Trophoblast cell (in vitro differentiated cells and primary cell): ENCODE data around the gene NR5A2.

Experiments used
- DNase-seq, 2 donors: peaks; one replicate each; pipeline ENCODE4 v3.0.0-alpha.2; 2016
- H2AFZ ChIP-seq: 2 replicates; pipeline ENCODE4 v1.6.1; 2013; ENCODE audit warnings: low read length, moderate library complexity, mild to moderate bottlenecking; ENCODE audit not compliant: insufficient read depth, poor library complexity
- H2AK5ac ChIP-seq: 2 replicates; pipeline ENCODE4 v1.6.1; 2013; ENCODE audit warnings: mild to moderate bottlenecking, low read length
- H2BK120ac ChIP-seq: 2 replicates; pipeline ENCODE4 v1.6.1; 2013; ENCODE audit warnings: low read length, mild to moderate bottlenecking, moderate library complexity; ENCODE audit not compliant: insufficient read depth, poor library complexity
- H2BK12ac ChIP-seq: 2 replicates; pipeline ENCODE4 v1.6.1; 2013; ENCODE audit warnings: mild to moderate bottlenecking, low read length, moderate library complexity
- H2BK5ac ChIP-seq: 2 replicates; pipeline ENCODE4 v1.6.1; 2013; ENCODE audit warnings: low read length, low read depth, moderate library complexity, mild to moderate bottlenecking; ENCODE audit not compliant: poor library complexity
- H3K14ac ChIP-seq: 2 replicates; pipeline ENCODE4 v1.6.1; 2013; ENCODE audit warnings: mild to moderate bottlenecking, low read length
- H3K18ac ChIP-seq: 2 replicates; pipeline ENCODE4 v1.6.1; 2013; ENCODE audit warnings: mild to moderate bottlenecking, low read length
- H3K23ac ChIP-seq: 2 replicates; pipeline ENCODE4 v1.6.1; 2013; ENCODE audit warnings: low read length
- H3K27ac ChIP-seq: 2 replicates; pipeline ENCODE4 v1.5.1; 2013; ENCODE audit warnings: low read depth, mild to moderate bottlenecking, inconsistent platforms, low read length, moderate library complexity
- H3K27me3 ChIP-seq: 2 replicates; pipeline ENCODE4 v1.6.1; 2013; ENCODE audit warnings: inconsistent platforms, mild to moderate bottlenecking, low read length, moderate library complexity; ENCODE audit not compliant: insufficient read depth
- H3K36me3 ChIP-seq, 2 experiments: 1 replicate in 1 of 2; 2 replicates in 1 of 2; pipeline ENCODE4 v1.6.1; 2013; ENCODE audit warnings: low read length in 2 of 2, mild to moderate bottlenecking in 2 of 2, moderate library complexity in 1 of 2; ENCODE audit not compliant: insufficient read depth in 2 of 2, control insufficient read depth in 1 of 2
- H3K4ac ChIP-seq: 2 replicates; pipeline ENCODE4 v1.6.1; 2013; ENCODE audit warnings: low read depth, mild to moderate bottlenecking, low read length, moderate library complexity
- H3K4me1 ChIP-seq, 2 experiments: 1 replicate in 1 of 2; 2 replicates in 1 of 2; pipeline ENCODE4 v1.6.1; 2013; ENCODE audit warnings: low read length in 2 of 2, mild to moderate bottlenecking in 2 of 2, moderate library complexity in 1 of 2; ENCODE audit not compliant: insufficient read depth in 2 of 2, control insufficient read depth in 1 of 2
- H3K4me2 ChIP-seq: 2 replicates; pipeline ENCODE4 v1.6.1; 2013; ENCODE audit warnings: inconsistent platforms, mild to moderate bottlenecking, low read length, moderate library complexity
- H3K4me3 ChIP-seq: 2 replicates; pipeline ENCODE4 v1.5.1; 2013; ENCODE audit warnings: mild to moderate bottlenecking, low read depth, low read length, inconsistent platforms
- H3K79me1 ChIP-seq: one replicate; pipeline ENCODE4 v1.6.1; 2013; ENCODE audit warnings: low read length
- H3K79me2 ChIP-seq: 2 replicates; pipeline ENCODE4 v1.6.1; 2013; ENCODE audit warnings: low read length, mild to moderate bottlenecking; ENCODE audit not compliant: control insufficient read depth, insufficient read depth, poor library complexity
- H3K9ac ChIP-seq: 2 replicates; pipeline ENCODE4 v1.6.1; 2013; ENCODE audit warnings: mild to moderate bottlenecking, low read length
- H3K9me3 ChIP-seq: 2 replicates; pipeline ENCODE4 v1.6.1; 2013; ENCODE audit warnings: low read depth, mild to moderate bottlenecking, control low read depth, inconsistent platforms, low read length; ENCODE audit not compliant: insufficient read depth
- H4K12ac ChIP-seq: 2 replicates; pipeline ENCODE4 v1.6.1; 2013; ENCODE audit warnings: low read depth, mild to moderate bottlenecking, low read length, moderate library complexity
- H4K8ac ChIP-seq: 2 replicates; pipeline ENCODE4 v1.6.1; 2013; ENCODE audit warnings: low read depth, mild to moderate bottlenecking, low read length, moderate library complexity
- H4K91ac ChIP-seq: one replicate; pipeline ENCODE4 v1.6.1; 2013; ENCODE audit warnings: low read depth, mild to moderate bottlenecking, low read length, moderate library complexity
- whole genome bisulfite sequencing: extraction: QIAGEN DNeasy Blood & Tissue Kit; methylation state at CpG from one replicate; pipeline ENCODE4 v1.1.7; 2013; ENCODE audit warnings: missing lambda C conversion rate; ENCODE audit not compliant: insufficient read length, insufficient coverage; ENCODE audit errors: extremely low coverage; 5-methylcytosine and 5-hydroxymethylcytosine counted together

The NR5A2 gene

DNA sequence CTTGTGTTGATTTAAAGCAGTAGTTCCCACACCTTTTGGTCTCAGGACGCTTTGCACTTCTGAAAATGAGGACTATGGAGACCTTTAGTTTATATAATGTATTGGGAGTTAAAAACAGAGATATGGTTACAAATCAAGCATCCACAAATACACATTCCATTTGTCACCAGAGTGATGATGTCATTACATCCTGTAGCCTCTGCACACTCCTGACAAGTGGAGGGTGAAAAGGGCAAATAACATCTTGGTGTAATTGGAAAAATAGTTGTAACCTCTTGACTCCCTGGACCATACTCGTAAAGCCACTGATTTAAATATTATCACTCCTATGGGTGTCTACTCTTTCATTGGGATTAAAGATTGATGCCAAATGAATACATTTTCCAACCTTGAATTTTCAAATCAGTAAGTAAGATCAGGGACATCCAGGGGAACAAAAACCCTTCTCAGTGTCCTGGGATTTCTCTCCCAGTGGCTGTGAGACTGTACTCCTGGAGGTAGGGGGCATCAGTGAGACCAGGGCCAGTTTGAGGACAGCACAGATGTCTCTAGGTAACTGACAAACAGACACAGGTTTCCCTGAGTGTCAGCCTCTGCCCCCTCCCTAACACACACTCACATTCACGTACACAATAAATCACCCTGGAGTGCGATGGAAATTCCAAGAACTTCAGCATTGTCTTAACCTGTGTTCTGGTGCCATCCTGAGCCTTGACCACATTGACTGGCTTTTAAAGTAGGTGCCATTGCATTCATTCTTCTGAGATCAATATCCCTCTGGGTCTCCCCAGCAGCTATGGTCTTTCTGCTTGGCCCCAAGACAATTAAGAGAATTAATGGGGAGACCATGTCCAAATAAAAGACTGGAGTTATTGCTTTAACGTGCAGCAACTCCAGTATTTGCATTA is 63.0 kb downstream of the NR5A2 start:
- DNase-seq, result no peak
- Histone ChIP-seq H3K79me2 (no peaks in the 10 kb centered on the region), H3K4me3 (no peak overlapping the region), H3K9ac (no peak overlapping the region), H3K27me3 (no peaks in the 10 kb centered on the region), H3K4me2 (no peak overlapping the region), H2BK12ac (no peak overlapping the region), H3K14ac (no peak overlapping the region), H2AK5ac (no peak overlapping the region), H3K23ac (no peak overlapping the region), H3K18ac (no peak overlapping the region), H3K4ac (no peak overlapping the region), H2AFZ (no peak overlapping the region), H2BK5ac (no peak overlapping the region), H4K12ac (no peak overlapping the region), H4K91ac (no peak overlapping the region), H3K4me1 (no peaks in the 10 kb centered on the region), H2BK120ac (no peak overlapping the region), H3K36me3 (no peaks in the 10 kb centered on the region), H4K8ac (no peak overlapping the region), H3K79me1 (no peaks in the 10 kb centered on the region), H3K27ac (no peak overlapping the region), H3K9me3 (no peaks in the 10 kb centered on the region)
- WGBS, result no CpG with 5 or more reads among the region's 5 CpGs

DNA sequence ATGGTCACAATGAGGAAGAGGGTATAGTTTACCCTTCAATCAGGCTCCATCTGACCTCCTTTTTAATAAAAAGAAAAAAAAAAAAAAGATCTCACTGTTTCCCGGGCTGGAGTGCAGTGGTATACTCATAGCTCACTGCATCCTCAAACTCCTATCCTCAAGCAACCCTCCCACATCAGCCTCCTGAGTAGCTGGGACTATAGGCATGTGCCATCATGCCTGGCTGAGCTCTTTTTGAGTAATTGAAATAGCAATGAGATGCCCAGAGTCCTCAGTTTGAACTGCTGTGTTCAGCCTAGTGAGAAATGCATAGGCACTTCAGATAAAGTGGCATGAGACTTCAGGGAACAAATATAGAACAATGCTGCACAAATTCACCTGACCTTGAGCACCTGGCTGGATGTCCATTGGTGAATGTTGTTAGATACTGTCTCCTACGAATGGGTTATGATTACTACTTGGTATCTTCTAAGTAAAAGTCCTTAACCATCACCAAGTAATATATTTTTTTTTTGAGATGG is 67.6 kb downstream of the NR5A2 start:
- no CpG with 5 or more reads among the region's 2 CpGs for WGBS
- H3K14ac ChIP-seq, result no peak overlapping the region

DNA sequence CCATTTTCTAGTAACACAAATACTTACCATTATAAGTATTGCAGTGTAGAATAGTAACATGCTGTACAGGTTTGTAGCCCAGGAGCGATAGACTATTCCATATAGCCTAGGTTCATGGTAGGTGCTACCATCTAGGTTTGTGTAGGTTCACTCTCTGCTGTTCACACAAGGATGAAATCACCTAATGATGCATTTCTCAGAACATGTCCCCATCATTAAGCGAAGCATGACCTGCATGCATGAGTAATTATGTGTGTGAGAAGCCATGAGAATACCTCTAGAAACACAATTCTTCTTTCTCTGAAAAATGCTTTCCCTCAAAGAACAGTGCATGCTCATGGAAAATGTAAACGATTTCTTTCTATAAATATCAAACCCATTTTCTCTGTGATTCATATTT is 69.3 kb downstream of the NR5A2 start:
- no CpG with 5 or more reads among the region's 3 CpGs for WGBS
- Histone ChIP-seq H3K23ac (no peak overlapping the region), H2BK12ac (no peak overlapping the region), H2AK5ac (no peak overlapping the region), H4K8ac (no peak overlapping the region), H3K4me3 (no peak overlapping the region), H3K9ac (no peak overlapping the region), H2BK120ac (no peak overlapping the region), H3K14ac (no peak overlapping the region), H3K4me2 (no peak overlapping the region), H2BK5ac (no peak overlapping the region), H4K91ac (no peak overlapping the region), H3K27ac (no peak overlapping the region), H3K4ac (no peak overlapping the region), H2AFZ (no peak overlapping the region), H3K4me1 (no peaks in the 10 kb centered on the region), H3K36me3 (no peaks in the 10 kb centered on the region), H4K12ac (no peak overlapping the region), H3K27me3 (no peaks in the 10 kb centered on the region), H3K79me2 (no peaks in the 10 kb centered on the region), H3K9me3 (no peaks in the 10 kb centered on the region), H3K79me1 (no peaks in the 10 kb centered on the region), H3K18ac (no peak overlapping the region)
- peak in 1 of 2 donors; percentile 16 for DNase-seq

More for the DNA sequence above, 67.6 kb downstream of the NR5A2 start:
- no peak overlapping the region for H2BK12ac ChIP-seq
- H3K18ac ChIP-seq, result no peak overlapping the region
- H3K27ac ChIP-seq, result no peak overlapping the region
- no peak overlapping the region for H4K91ac ChIP-seq
- H3K4me1 ChIP-seq, result no peaks in the 10 kb centered on the region
- H3K4me2 ChIP-seq, result no peak overlapping the region
- no peak overlapping the region for H2BK120ac ChIP-seq
- H2AK5ac ChIP-seq, result no peak overlapping the region
- no peaks in the 10 kb centered on the region for H3K79me1 ChIP-seq
- H3K27me3 ChIP-seq, result no peaks in the 10 kb centered on the region
- H4K8ac ChIP-seq, result no peak overlapping the region
- DNase-seq, result no peak
- no peak overlapping the region for H3K23ac ChIP-seq
- H4K12ac ChIP-seq, result no peak overlapping the region
- no peaks in the 10 kb centered on the region for H3K36me3 ChIP-seq
- no peak overlapping the region for H2AFZ ChIP-seq
- H2BK5ac ChIP-seq, result no peak overlapping the region
- H3K4ac ChIP-seq, result no peak overlapping the region
- no peak overlapping the region for H3K4me3 ChIP-seq
- H3K9ac ChIP-seq, result no peak overlapping the region
- no peaks in the 10 kb centered on the region for H3K9me3 ChIP-seq
- no peaks in the 10 kb centered on the region for H3K79me2 ChIP-seq

DNA sequence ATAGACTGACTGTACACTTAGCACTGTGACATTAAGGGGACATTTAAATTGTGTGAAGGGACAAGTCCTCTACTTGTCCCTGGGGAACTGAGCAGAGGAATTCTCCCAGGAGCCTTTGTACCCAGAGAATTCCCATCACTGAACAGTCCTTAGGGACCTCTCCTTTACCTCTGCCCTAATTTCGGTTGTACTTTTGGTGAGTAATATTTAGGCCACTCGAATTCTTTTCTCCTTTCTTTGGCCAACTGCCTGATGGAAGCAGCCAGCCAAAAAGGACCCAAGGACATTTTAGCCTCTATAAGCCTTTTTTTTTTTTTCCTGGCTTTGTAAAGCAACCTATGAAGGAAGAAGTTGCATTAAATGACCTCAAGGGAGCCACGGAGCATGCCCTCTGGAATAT is 71.5 kb downstream of the NR5A2 start:
- Histone ChIP-seq H4K91ac (no peak overlapping the region), H2BK120ac (no peak overlapping the region), H3K23ac (no peak overlapping the region), H3K79me2 (no peaks in the 10 kb centered on the region), H3K9me3 (no peaks in the 10 kb centered on the region), H3K18ac (no peak overlapping the region), H3K4ac (no peak overlapping the region), H3K4me2 (no peak overlapping the region), H3K79me1 (no peaks in the 10 kb centered on the region), H3K4me1 (no peaks in the 10 kb centered on the region), H3K36me3 (no peaks in the 10 kb centered on the region), H3K27me3 (no peaks in the 10 kb centered on the region), H3K4me3 (no peak overlapping the region), H2AK5ac (no peak overlapping the region), H2BK5ac (no peak overlapping the region), H4K12ac (no peak overlapping the region), H2BK12ac (no peak overlapping the region), H4K8ac (no peak overlapping the region), H3K27ac (no peak overlapping the region), H3K9ac (no peak overlapping the region), H2AFZ (no peak overlapping the region), H3K14ac (no peak overlapping the region)
- peak in 1 of 2 donors; percentile 11 for DNase-seq
- no CpG with 5 or more reads among the region's 3 CpGs for WGBS
